ENCODE data around the gene GRIN1. TPM values are rescaled to one million over a fixed set of nuclear protein-coding genes. Genes with fewer than 3 reads are reported as not detected.

Gene GRIN1
- total RNA-seq, 1 donor from 2014 or later: not detected

DNA sequence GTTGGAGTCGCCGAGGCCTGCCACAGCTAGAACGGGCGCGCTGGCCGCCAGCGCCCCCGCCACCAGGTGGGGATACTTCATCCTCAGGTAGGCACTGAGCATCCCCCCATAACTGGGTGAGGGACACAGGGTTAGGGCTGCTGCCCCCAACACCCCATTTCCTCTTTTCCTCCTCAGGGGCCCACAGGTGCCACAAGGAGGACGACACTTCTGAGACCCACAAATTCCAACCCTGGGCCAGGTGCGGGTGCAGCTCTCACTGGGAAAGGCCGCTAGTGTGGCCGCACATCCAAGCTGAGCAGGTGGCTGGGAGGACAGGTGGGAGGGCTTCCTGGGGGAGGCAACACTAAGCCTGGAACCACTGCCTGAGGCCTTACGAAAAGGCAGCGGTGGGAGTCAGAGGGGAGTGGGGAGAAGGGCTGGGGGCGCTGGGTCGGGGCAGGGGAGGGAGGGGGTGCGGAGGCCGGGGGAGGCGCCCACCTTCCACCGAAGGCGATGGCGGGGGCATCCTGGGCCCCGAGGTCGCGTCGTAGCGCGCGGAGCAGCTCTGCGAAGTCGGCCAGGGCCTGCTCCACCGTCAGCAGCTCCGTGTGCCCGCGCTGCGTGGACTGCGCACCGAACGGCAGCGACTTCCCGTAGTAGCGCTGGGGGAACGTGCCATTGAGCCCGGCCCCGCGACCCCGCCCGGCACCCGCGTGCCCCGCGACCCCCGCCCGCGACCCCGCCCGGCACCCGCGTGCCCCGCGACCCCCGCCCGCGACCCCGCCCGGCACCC lies 25.4 kb upstream of the GRIN1 start:
- H3K4me3 ChIP-seq (ENCODE audit: low read depth, low read length): no peak overlapping the region
- TF ChIP-seq, protein P1, sequence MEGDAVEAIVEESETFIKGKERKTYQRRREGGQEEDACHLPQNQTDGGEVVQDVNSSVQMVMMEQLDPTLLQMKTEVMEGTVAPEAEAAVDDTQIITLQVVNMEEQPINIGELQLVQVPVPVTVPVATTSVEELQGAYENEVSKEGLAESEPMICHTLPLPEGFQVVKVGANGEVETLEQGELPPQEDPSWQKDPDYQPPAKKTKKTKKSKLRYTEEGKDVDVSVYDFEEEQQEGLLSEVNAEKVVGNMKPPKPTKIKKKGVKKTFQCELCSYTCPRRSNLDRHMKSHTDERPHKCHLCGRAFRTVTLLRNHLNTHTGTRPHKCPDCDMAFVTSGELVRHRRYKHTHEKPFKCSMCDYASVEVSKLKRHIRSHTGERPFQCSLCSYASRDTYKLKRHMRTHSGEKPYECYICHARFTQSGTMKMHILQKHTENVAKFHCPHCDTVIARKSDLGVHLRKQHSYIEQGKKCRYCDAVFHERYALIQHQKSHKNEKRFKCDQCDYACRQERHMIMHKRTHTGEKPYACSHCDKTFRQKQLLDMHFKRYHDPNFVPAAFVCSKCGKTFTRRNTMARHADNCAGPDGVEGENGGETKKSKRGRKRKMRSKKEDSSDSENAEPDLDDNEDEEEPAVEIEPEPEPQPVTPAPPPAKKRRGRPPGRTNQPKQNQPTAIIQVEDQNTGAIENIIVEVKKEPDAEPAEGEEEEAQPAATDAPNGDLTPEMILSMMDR (conservative IDR thresholded peaks at IDR 0.05; ENCODE audit: low read depth, low read length): no peak
- DNase-seq (ENCODE audit: low read depth): no peak

DNA sequence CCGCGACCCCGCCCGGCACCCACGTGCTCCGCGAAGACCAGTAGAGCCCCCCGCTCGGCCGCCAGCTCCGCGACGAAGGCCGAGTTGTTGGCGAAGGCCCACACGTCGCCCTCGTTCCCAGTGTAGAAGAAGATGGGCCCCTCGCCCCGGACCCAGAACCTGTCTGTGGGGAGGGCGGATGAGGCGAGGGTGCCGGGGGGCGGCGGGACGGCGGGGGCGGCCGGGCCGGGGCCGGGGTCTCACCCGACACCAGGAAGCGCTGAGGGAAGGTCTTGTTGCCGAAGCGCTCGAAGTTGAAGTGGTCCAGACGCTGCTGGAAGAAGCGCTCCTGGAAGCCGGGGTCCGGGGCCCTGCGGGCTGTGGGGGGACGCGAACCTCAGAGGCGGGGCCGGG lies 24.7 kb upstream of the GRIN1 start:
- DNase-seq (ENCODE audit: low read depth): no peak
- H3K4me3 ChIP-seq (ENCODE audit: low read depth, low read length): peak overlapping the region; percentile 64
- TF ChIP-seq, protein P1 (conservative IDR thresholded peaks at IDR 0.05; ENCODE audit: low read depth, low read length): no peak

DNA sequence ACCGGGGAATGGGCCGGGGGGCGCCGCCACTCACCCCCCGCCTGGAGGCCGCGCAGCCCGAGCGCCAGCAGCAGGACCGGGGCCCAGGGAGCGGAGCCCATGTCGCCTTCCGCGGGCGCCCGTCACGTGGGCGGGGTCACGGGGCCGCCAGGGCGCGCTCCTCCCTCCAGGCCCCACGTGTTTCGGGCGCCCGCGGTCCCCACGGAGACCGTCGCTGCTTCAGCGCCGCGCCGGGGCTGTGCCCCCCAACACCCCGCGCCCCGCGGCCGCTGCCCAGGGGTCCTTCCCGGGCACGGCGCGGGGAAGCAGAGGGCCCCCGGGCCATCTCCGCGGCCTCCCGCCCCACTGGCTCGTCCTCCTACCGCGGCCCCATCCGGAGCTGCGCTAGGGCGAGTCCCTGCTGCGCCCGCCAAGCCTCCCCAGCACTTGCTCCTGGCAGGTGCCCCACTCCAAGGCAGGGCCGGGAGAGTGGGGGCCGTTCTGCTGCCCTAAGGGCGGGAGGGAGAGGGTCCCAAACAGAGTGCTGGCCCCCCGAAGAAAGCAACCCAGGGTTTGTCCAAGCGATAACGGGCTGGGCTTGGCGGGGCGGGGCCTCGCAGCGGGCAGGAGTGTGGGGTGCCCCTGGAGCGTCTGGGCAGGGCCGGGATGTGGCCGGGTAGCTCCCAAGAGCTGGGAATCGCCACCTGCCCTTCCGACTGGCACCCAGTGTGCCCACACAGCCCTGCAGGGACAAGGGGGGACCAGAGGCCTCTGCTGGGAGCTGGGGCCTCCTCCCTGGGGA lies 24.2 kb upstream of the GRIN1 start, which contains the start of gene DPP7:
TSS of gene DPP7 (minus strand) at position 121 of the 781 bp plus-strand sequence. CDS start at position 101, 20 bp downstream.
- H3K4me3 ChIP-seq (ENCODE audit: low read depth, low read length): peak within 1 kb of the TSS; percentile 64
- DNase-seq (ENCODE audit: low read depth): no peak
- TF ChIP-seq, protein P1 (conservative IDR thresholded peaks at IDR 0.05; ENCODE audit: low read depth, low read length): no peak

DNA sequence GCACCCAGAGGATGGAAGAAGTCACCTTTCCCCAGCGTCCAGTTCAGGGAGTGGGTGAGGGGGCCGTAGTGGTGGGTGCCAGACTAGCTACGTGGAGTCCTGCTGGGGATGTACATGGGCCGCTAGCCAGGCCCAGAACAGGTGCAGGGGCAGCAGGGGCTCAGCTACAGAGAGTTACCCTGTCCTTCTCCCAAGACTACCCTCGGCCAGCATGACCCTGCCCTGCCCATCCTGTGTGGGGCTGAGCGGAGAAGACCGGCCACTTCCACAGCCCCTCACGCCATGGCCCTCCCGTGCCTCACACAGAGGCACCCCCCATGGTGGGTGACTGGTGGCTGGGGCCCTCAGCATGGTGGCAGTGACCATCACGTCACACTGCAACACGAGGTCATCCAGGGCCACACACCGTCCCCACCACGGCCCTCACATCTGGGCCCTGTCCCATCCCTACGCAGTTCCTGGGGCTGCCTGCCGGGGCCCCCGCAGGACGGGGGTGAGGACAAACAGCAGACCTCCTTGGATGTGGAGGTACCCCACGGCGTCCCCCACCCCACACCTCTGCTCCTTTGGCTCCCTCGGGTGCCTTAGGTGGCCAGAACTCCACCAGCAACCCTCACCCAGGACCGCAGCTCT lies 23.4 kb upstream of the GRIN1 start:
- no peak for DNase-seq (ENCODE audit: low read depth)
- H3K4me3 ChIP-seq (ENCODE audit: low read depth, low read length): peak overlapping the region; percentile 64
- TF ChIP-seq, protein P1 (conservative IDR thresholded peaks at IDR 0.05; ENCODE audit: low read depth, low read length): no peak

DNA sequence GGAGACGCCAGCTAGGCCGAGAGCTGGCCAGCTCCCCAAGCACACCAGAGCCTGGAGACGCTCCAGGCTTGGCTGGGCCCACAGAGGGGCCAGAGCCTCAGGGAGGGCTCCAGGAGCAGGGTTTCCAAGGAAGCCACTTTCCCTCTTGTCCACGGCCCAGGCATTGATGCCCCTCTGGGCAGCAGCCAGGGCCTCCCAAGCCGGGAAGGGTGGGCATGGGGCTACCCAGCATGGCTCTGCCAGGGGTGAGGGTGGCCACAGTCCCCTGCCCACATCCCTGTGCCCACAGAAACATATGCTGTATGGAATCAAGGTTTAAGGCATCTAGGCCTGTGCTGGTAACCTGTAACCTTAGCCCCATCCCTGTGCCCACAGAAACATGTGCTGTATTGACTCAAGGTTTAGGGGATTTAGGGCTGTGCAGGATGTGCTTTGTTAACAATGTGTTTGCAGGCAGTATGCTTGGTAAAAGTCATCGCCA lies 22.9 kb upstream of the GRIN1 start:
- TF ChIP-seq, protein P1 (conservative IDR thresholded peaks at IDR 0.05; ENCODE audit: low read depth, low read length): no peak
- no peak for DNase-seq (ENCODE audit: low read depth)

DNA sequence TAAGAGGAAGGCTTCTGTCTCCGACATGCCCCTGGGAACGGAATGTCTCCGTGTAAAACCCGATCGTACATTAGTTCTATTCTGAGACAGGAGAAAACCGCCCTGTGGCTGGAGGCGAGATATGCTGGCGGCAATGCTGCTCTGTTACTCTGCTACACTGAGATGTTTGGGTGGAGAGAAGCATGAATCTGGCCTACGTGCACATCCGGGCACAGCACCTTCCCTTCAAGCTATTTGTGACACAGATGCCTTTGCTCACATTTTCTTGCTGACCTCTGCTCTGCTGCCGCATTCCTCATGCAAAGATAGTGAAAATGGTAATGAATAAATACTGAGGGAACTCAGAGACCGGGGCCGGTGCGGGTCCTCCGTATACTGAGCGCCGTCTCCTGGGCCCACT lies 22.2 kb upstream of the GRIN1 start:
- no peak for DNase-seq (ENCODE audit: low read depth)
- TF ChIP-seq, protein P1 (conservative IDR thresholded peaks at IDR 0.05; ENCODE audit: low read depth, low read length): no peak
- H3K4me3 ChIP-seq (ENCODE audit: low read depth, low read length): no peak overlapping the region

More for the DNA sequence above, 22.9 kb upstream of the GRIN1 start:
- H3K4me3 ChIP-seq (ENCODE audit: low read depth, low read length): no peak overlapping the region
